GM12878 (cell line): ENCODE results near the gene THAP4. TPM values are rescaled to one million over a fixed set of nuclear protein-coding genes. Genes with fewer than 3 reads are reported as not detected.

Experiments used
- ATAC-seq: fragments of 200-7000 bp; cut with Tn5 transposase; 3 replicates; pipeline ENCODE4 v1.9.1; 2020; ENCODE audit warnings: mild to moderate bottlenecking, moderate library complexity
- BruUV-seq: library from RNA; stranded (reverse); fragments of 400-500 nt; replicated peaks from 2 replicates; lab custom pipeline; 2021; lab: Mats Ljungman, UMichigan
- CTCF ChIA-PET: fragments of 300-600 bp; sonication (Branson Sonifier 250); formaldehyde crosslinking; extraction: SDS; loops from one replicate; lab custom pipeline; 2021; ENCODE audit warnings: inconsistent platforms; lab: Yijun Ruan, JAX
- POLR2A ChIA-PET: fragments of 350-600 bp; formaldehyde crosslinking; extraction: SDS; loops from one replicate; lab custom pipeline; 2021; ENCODE audit warnings: inconsistent platforms; lab: Charles Lee
- RAD21 ChIA-PET: fragments of 300-600 bp; sonication (Branson Sonifier 250); formaldehyde crosslinking; loops from one replicate; lab custom pipeline; 2023; ENCODE audit warnings: antibody characterized with exemption; ENCODE audit not compliant: unreplicated experiment; lab: Charles Lee
- SMC1A ChIA-PET: fragments of 300-600 bp; sonication (Branson Sonifier 250); formaldehyde crosslinking; loops from one replicate; lab custom pipeline; 2023; ENCODE audit not compliant: unreplicated experiment, uncharacterized antibody; lab: Charles Lee
- DNase-seq: peaks from one replicate; pipeline ENCODE4 v3.0.0-alpha.2; 2011; ENCODE audit warnings: low read depth, low spot score
- FAIRE-seq: peaks from 3 replicates; lab custom pipeline; 2011; peaks lifted over from hg19 to GRCh38; lab: Jason Lieb, UNC
- H2AFZ ChIP-seq: 2 replicates; pipeline ENCODE4 v1.6.0; 2011; ENCODE audit warnings: low read depth, low read length, control low read depth; ENCODE audit not compliant: control insufficient read depth
- H3K27ac ChIP-seq: 2 replicates; pipeline ENCODE4 v1.5.1; 2011; ENCODE audit warnings: control low read depth; ENCODE audit not compliant: control insufficient read depth, insufficient read depth
- H3K27me3 ChIP-seq, 2 experiments: replicated peaks in 1 of 2; 2 replicates each; pipeline versions ENCODE4 v1.6.0 to v1.6.1; 2011; ENCODE audit warnings: low read length in 1 of 2; ENCODE audit not compliant: control insufficient read depth in 2 of 2, insufficient read depth in 2 of 2
- H3K36me3 ChIP-seq, 2 experiments: 2 replicates each; pipeline ENCODE4 v1.5.1; 2011; ENCODE audit warnings: low read length in 1 of 2; ENCODE audit not compliant: control insufficient read depth in 2 of 2, insufficient read depth in 2 of 2
- H3K4me1 ChIP-seq: 2 replicates; pipeline ENCODE4 v1.6.1; 2011; ENCODE audit warnings: mild to moderate bottlenecking, low read length, moderate library complexity, mixed read lengths; ENCODE audit not compliant: control insufficient read depth, insufficient read depth
- H3K4me2 ChIP-seq: 2 replicates; pipeline ENCODE4 v1.6.0; 2011; ENCODE audit warnings: control low read depth; ENCODE audit not compliant: control insufficient read depth, insufficient read depth
- H3K4me3 ChIP-seq: fragments of 200-600 bp; sonication (generic); 2 replicates; pipeline ENCODE4 v1.5.1; 2016
- H3K79me2 ChIP-seq: 2 replicates; pipeline ENCODE4 v1.6.0; 2011; ENCODE audit warnings: low read length; ENCODE audit not compliant: control insufficient read depth, insufficient read depth
- H3K9ac ChIP-seq: 2 replicates; pipeline ENCODE4 v1.8.0; 2011; ENCODE audit warnings: low read length, control low read depth, mixed read lengths; ENCODE audit not compliant: control insufficient read depth, insufficient read depth
- H3K9me3 ChIP-seq: replicated peaks from 3 replicates; pipeline ENCODE4 v1.5.1; 2011; ENCODE audit warnings: mild to moderate bottlenecking, low read length; ENCODE audit not compliant: control insufficient read depth, insufficient read depth
- H4K20me1 ChIP-seq: 2 replicates; pipeline ENCODE4 v1.6.0; 2011; ENCODE audit not compliant: control insufficient read depth, insufficient read depth
- ASH2L ChIP-seq: fragments of 300-600, 200-600 bp; sonication (generic); IDR thresholded peaks from 2 replicates; pipeline ENCODE4 v1.6.1; 2017; ENCODE audit warnings: low read depth, mild to moderate bottlenecking, borderline replicate concordance
- BHLHE40 ChIP-seq, 2 experiments: fragments of 450-650 bp in 1 of 2; IDR thresholded peaks; 2 replicates each; pipeline ENCODE4 v1.6.1; 2011 to 2017; ENCODE audit warnings: low read depth in 2 of 2, borderline replicate concordance in 1 of 2, improper control_type of control experiment in 1 of 2, low read length in 1 of 2, mild to moderate bottlenecking in 1 of 2
- BMI1 ChIP-seq: fragments of 450-650 bp; IDR thresholded peaks from 2 replicates; pipeline ENCODE4 v1.6.1; 2016; ENCODE audit warnings: mild to moderate bottlenecking, moderate library complexity, borderline replicate concordance
- CBFB ChIP-seq: IDR thresholded peaks from 2 replicates; pipeline ENCODE4 v1.6.1; 2016; ENCODE audit warnings: antibody characterized with exemption, low read depth
- EP300 ChIP-seq, 2 experiments: fragments of 150-350 bp in 1 of 2; IDR thresholded peaks; 2 replicates each; pipeline ENCODE4 v1.6.1; 2011 to 2012; ENCODE audit warnings: low read depth in 2 of 2, low read length in 2 of 2, borderline replicate concordance in 1 of 2, improper control_type of control experiment in 1 of 2, inconsistent platforms in 1 of 2; ENCODE audit not compliant: control insufficient read depth in 1 of 2
- MXI1 ChIP-seq: fragments of 150-350 bp; IDR thresholded peaks from 2 replicates; pipeline ENCODE4 v1.6.1; 2011; ENCODE audit warnings: low read depth, mild to moderate bottlenecking, inconsistent platforms, low read length, improper control_type of control experiment
- PML ChIP-seq: IDR thresholded peaks from 2 replicates; pipeline ENCODE4 v1.6.1; 2012; ENCODE audit warnings: low read length, inconsistent platforms
- SREBF1 ChIP-seq: IDR thresholded peaks from 2 replicates; pipeline ENCODE4 v1.6.1; 2012; ENCODE audit warnings: mild to moderate bottlenecking, low read length
- TARDBP ChIP-seq: IDR thresholded peaks from 2 replicates; pipeline ENCODE4 v1.6.1; 2016; ENCODE audit warnings: borderline replicate concordance
- YY1 ChIP-seq: IDR thresholded peaks from 2 replicates; pipeline ENCODE4 v1.6.1; 2011; ENCODE audit warnings: low read depth, mild to moderate bottlenecking, low read length
- ZNF207 ChIP-seq: fragments of 450-650 bp; IDR thresholded peaks from 2 replicates; pipeline ENCODE4 v1.6.1; 2014; ENCODE audit warnings: antibody characterized with exemption, mild to moderate bottlenecking, borderline replicate concordance
- ZNF274 ChIP-seq: IDR thresholded peaks from one replicate; pipeline ENCODE4 v1.8.0; 2011; ENCODE audit not compliant: insufficient read length, insufficient read depth
- WGBS: methylation state at CpG from one replicate; pipeline ENCODE4 v1.1.6; 2016; ENCODE audit warnings: low lambda C conversion rate; ENCODE audit not compliant: insufficient replicate concordance, insufficient coverage; ENCODE audit errors: missing lambda C conversion rate; 5-methylcytosine and 5-hydroxymethylcytosine counted together
- in situ Hi-C: fragments of 300-500 bp; cut with MboI; formaldehyde crosslinking; loops from 9 replicates; pipeline ENCODE4 v1.14.3; 2018; ENCODE audit warnings: mixed read lengths
- intact Hi-C: fragments of 100-400 bp; cut with micrococcal nuclease; formaldehyde crosslinking; loops from one replicate; pipeline ENCODE4 v1.14.2; 2022; ENCODE audit not compliant: unreplicated experiment
- polyA plus RNA-seq, 11 experiments: library from polyadenylated mRNA; depleted of rRNA in 4 of 11; unstranded in 6 of 11; stranded (reverse) in 5 of 11; fragments of >200 nt; fragmentation: Nextera tagmentation in 4 of 11; fragmentation: Illumina TruSeq in 1 of 11; extraction: Ambion mirVana in 4 of 11; extraction: Trizol in 1 of 11; gene quantifications; 1 replicate in 1 of 11; 2 replicates in 10 of 11; pipeline versions ENCODE4 v1.2.1 to v1.2.3, GENCODE V29; 2011 to 2016; ENCODE audit warnings: inconsistent platforms in 2 of 11, missing spikeins in 2 of 11, low read depth in 1 of 11
- total RNA-seq, 4 experiments: library from RNA; depleted of rRNA in 3 of 4; stranded (reverse); fragments of >200 nt in 3 of 4; fragmentation: Illumina TruSeq in 1 of 4; extraction: Trizol in 1 of 4; gene quantifications; 2 replicates each; pipeline versions ENCODE4 v1.2.1 to v1.2.3, GENCODE V29; 2013 to 2021
- TF ChIP-seq, protein P1 (sequence below): fragments of 450-650 bp; IDR thresholded peaks from 2 replicates; pipeline ENCODE4 v1.6.1; 2014; ENCODE audit warnings: mild to moderate bottlenecking
- TF ChIP-seq, protein P2 (sequence below): IDR thresholded peaks from 2 replicates; pipeline ENCODE4 v1.6.1; 2012; ENCODE audit warnings: improper control_type of control experiment, low read depth, low read length; ENCODE audit not compliant: insufficient replicate concordance

THAP4 gene
- total and polyA plus RNA-seq, 10 of the 15 experiments (the other 5 are each of a cell fraction or from before 2014, with no cell fraction given): 12.9 to 67.7 (median 44.5) TPM

DNA sequence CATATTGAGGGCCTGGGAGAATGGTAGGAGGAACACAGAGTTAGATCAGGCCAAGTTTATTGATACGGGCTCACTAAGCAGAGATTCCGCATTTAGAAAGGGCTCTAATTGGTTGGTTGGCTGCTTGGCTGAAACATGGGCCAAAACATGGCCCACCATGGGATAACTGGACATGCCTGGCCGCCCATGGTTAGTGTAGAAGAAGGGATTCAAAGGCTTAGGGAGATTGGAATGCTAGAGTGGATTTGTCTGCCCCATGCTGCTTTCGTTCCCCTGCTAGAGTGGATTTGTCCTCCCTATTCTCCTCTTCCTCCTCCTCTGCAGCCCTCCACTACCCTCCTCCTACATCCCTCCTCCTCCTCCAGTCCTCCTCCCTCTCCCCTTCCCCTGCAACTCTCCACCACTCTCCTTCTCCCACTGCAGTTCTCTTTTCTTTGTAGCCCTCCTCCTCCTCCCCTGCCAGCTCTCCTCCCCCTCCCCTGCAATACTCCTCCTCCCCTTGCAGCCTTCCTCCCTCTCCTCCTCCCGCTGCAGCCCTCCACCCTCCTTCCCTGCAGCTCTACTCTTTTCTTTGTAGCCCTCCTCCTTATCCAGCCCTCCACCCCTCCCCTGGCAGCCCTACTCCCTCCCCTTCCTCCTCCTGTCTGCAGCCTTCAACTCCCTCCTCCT is 61.2 kb downstream of the THAP4 start:
- no peak overlapping the region for H3K4me2 ChIP-seq
- ChIA-PET RAD21 (no interaction called here), CTCF (interaction anchor here (0.5 kb wide), 1 partner anchor 201 kb away, joined by 3 read pairs; no protein-coding TSS in a partner anchor)
- FAIRE-seq: no peak
- in situ Hi-C loops: no loop called here
- no peaks in the 10 kb centered on the region for H3K79me2 ChIP-seq
- TF ChIP-seq MXI1 (no peak), YY1 (no peak), CBFB (no peak), ASH2L (no peak), ZNF274 (no peak), EP300 (IDR thresholded peaks at IDR 0.05; ENCODE audit: borderline replicate concordance in 1 of 2, control insufficient read depth in 1 of 2, low read depth in 2 of 2, low read length in 2 of 2) (no peak), ZNF207 (no peak), BMI1 (no peak), TARDBP (no peak), PML (no peak), BHLHE40 (IDR thresholded peaks at IDR 0.05; ENCODE audit: borderline replicate concordance in 1 of 2, low read depth in 2 of 2, low read length in 1 of 2) (no peak), SREBF1 (no peak)
- TF ChIP-seq, protein P1, sequence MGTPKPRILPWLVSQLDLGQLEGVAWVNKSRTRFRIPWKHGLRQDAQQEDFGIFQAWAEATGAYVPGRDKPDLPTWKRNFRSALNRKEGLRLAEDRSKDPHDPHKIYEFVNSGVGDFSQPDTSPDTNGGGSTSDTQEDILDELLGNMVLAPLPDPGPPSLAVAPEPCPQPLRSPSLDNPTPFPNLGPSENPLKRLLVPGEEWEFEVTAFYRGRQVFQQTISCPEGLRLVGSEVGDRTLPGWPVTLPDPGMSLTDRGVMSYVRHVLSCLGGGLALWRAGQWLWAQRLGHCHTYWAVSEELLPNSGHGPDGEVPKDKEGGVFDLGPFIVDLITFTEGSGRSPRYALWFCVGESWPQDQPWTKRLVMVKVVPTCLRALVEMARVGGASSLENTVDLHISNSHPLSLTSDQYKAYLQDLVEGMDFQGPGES: no peak
- TF ChIP-seq, protein P2, sequence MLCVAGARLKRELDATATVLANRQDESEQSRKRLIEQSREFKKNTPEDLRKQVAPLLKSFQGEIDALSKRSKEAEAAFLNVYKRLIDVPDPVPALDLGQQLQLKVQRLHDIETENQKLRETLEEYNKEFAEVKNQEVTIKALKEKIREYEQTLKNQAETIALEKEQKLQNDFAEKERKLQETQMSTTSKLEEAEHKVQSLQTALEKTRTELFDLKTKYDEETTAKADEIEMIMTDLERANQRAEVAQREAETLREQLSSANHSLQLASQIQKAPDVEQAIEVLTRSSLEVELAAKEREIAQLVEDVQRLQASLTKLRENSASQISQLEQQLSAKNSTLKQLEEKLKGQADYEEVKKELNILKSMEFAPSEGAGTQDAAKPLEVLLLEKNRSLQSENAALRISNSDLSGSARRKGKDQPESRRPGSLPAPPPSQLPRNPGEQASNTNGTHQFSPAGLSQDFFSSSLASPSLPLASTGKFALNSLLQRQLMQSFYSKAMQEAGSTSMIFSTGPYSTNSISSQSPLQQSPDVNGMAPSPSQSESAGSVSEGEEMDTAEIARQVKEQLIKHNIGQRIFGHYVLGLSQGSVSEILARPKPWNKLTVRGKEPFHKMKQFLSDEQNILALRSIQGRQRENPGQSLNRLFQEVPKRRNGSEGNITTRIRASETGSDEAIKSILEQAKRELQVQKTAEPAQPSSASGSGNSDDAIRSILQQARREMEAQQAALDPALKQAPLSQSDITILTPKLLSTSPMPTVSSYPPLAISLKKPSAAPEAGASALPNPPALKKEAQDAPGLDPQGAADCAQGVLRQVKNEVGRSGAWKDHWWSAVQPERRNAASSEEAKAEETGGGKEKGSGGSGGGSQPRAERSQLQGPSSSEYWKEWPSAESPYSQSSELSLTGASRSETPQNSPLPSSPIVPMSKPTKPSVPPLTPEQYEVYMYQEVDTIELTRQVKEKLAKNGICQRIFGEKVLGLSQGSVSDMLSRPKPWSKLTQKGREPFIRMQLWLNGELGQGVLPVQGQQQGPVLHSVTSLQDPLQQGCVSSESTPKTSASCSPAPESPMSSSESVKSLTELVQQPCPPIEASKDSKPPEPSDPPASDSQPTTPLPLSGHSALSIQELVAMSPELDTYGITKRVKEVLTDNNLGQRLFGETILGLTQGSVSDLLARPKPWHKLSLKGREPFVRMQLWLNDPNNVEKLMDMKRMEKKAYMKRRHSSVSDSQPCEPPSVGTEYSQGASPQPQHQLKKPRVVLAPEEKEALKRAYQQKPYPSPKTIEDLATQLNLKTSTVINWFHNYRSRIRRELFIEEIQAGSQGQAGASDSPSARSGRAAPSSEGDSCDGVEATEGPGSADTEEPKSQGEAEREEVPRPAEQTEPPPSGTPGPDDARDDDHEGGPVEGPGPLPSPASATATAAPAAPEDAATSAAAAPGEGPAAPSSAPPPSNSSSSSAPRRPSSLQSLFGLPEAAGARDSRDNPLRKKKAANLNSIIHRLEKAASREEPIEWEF: no peak
- TF ChIP-seq, all 136 proteins: peak for 0
- ATAC-seq: no peak
- no peak overlapping the region for H3K27ac ChIP-seq
- DNase-seq: no peak
- POLR2A ChIA-PET: no interaction called here
- BruUV-seq: no TSS peak
- intact Hi-C loops: no loop called here
- no peaks in the 10 kb centered on the region for H3K27me3 ChIP-seq
- H4K20me1 ChIP-seq: no peaks in the 10 kb centered on the region
- H3K9ac ChIP-seq: no peak overlapping the region
- no peak overlapping the region for H3K4me3 ChIP-seq
- H3K9me3 ChIP-seq: no peaks in the 10 kb centered on the region
- H3K4me1 ChIP-seq: no peaks in the 10 kb centered on the region
- no peaks in the 10 kb centered on the region; a peak in 1 of 4 replicates for H3K36me3 ChIP-seq
- SMC1A ChIA-PET: no interaction called here
- no peak overlapping the region for H2AFZ ChIP-seq
- WGBS: 94% methylated on average over 4 of the region's 5 CpGs
